Smooth muscle cell (in vitro differentiated cells): ENCODE data around the gene NDC1. TPM values are rescaled to one million over a fixed set of nuclear protein-coding genes. Genes with fewer than 3 reads are reported as not detected.
A peak's percentile ranks its signal among the peaks of the same experiment; 100 is the strongest.

Experiments used
- DNase-seq: peaks from one replicate; lab custom pipeline; 2025; ENCODE audit not compliant: unreplicated experiment; lab: John Stamatoyannopoulos, UW
- H2AFZ ChIP-seq: fragments of 200-600 bp; sonication (generic); 2 replicates; pipeline ENCODE4 v1.6.0; 2016; ENCODE audit warnings: antibody characterized with exemption, low read depth, mild to moderate bottlenecking
- H3F3A ChIP-seq: fragments of 200-600 bp; sonication (generic); 2 replicates; pipeline ENCODE4 v1.6.0; 2017; ENCODE audit warnings: antibody characterized with exemption, low read depth
- H3K27ac ChIP-seq: fragments of 200-600 bp; sonication (generic); 2 replicates; pipeline ENCODE4 v1.5.1; 2016; ENCODE audit warnings: low read depth, mild to moderate bottlenecking
- H3K27me3 ChIP-seq: fragments of 200-600 bp; sonication (generic); 2 replicates; pipeline ENCODE4 v1.6.1; 2016; ENCODE audit warnings: low read depth, mild to moderate bottlenecking
- H3K36me3 ChIP-seq: fragments of 200-600 bp; sonication (generic); 2 replicates; pipeline ENCODE4 v1.5.1; 2016; ENCODE audit warnings: low read depth
- H3K4me1 ChIP-seq: fragments of 200-600 bp; sonication (generic); 2 replicates; pipeline ENCODE4 v1.5.1; 2016; ENCODE audit warnings: low read depth
- H3K4me2 ChIP-seq: fragments of 200-600 bp; sonication (generic); 2 replicates; pipeline ENCODE4 v1.6.0; 2016; ENCODE audit warnings: mild to moderate bottlenecking
- H3K4me3 ChIP-seq: fragments of 200-600 bp; sonication (generic); 2 replicates; pipeline ENCODE4 v1.5.1; 2016; ENCODE audit warnings: mild to moderate bottlenecking
- H3K79me2 ChIP-seq: fragments of 200-600 bp; sonication (generic); 2 replicates; pipeline ENCODE4 v1.6.0; 2016; ENCODE audit warnings: low read depth, mild to moderate bottlenecking
- H3K9ac ChIP-seq: fragments of 200-600 bp; sonication (generic); 2 replicates; pipeline ENCODE4 v1.6.0; 2016; ENCODE audit warnings: low read depth
- H3K9me3 ChIP-seq: fragments of 200-600 bp; sonication (generic); replicated peaks from 2 replicates; pipeline ENCODE4 v1.5.1; 2016; ENCODE audit warnings: low read depth
- H4K20me1 ChIP-seq: fragments of 200-600 bp; sonication (generic); 2 replicates; pipeline ENCODE4 v1.6.0; 2016; ENCODE audit warnings: low read depth
- WGBS: methylation state at CpG from one replicate; pipeline ENCODE4 v1.1.7; 2016; ENCODE audit warnings: low lambda C conversion rate; 5-methylcytosine and 5-hydroxymethylcytosine counted together
- polyA plus RNA-seq: library from polyadenylated mRNA; unstranded; fragments of >200 nt; fragmentation: Nextera tagmentation; extraction: Ambion mirVana; gene quantifications from 2 replicates; pipeline ENCODE4 v1.2.1, GENCODE V29; 2016
- total RNA-seq: library from RNA; depleted of rRNA; stranded (reverse); fragments of >200 nt; gene quantifications from 2 replicates; pipeline ENCODE4 v1.2.3, GENCODE V29; 2014
- TF ChIP-seq, protein P1 (sequence below): fragments of 200-600 bp; sonication (generic); IDR thresholded peaks from 2 replicates; pipeline ENCODE4 v1.5.1; 2017; ENCODE audit warnings: borderline replicate concordance, mild to moderate bottlenecking, antibody characterized with exemption; ENCODE audit not compliant: insufficient read depth, poor library complexity, severe bottlenecking

Gene NDC1
- total and polyA plus RNA-seq, 2 experiments from 2014 or later, result 5.5 to 20.2 TPM

DNA sequence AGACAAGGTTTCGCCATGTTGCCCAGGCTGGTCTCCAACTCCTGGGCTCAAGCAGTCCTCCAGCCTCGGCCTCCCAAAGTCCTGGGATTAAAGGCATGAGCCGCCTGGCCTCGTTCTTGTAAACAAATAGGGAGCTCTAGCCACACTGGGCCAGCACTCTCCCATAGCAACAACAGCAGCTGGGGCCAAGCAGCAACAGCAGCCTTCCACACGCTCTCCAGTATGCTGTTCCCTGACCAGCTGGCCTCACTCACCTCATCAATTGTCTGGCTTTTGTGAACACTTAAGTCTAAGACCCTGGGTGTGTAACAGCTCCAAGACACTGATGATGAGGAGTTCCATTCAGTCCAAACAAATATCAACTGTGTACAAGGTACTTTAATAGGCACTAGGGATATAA lies 82.2 kb downstream of the NDC1 start:
- Histone ChIP-seq H3K79me2 (no peaks in the 10 kb centered on the region), H3K4me1 (no peaks in the 10 kb centered on the region), H3K9me3 (no peaks in the 10 kb centered on the region), H4K20me1 (no peaks in the 10 kb centered on the region), H3K4me2 (no peak overlapping the region), H3K9ac (no peak overlapping the region), H3F3A (no peaks in the 10 kb centered on the region), H3K36me3 (no peaks in the 10 kb centered on the region), H3K27ac (no peak overlapping the region), H2AFZ (no peak overlapping the region), H3K27me3 (no peaks in the 10 kb centered on the region), H3K4me3 (no peak overlapping the region)
- no peak for DNase-seq
- TF ChIP-seq, protein P1, sequence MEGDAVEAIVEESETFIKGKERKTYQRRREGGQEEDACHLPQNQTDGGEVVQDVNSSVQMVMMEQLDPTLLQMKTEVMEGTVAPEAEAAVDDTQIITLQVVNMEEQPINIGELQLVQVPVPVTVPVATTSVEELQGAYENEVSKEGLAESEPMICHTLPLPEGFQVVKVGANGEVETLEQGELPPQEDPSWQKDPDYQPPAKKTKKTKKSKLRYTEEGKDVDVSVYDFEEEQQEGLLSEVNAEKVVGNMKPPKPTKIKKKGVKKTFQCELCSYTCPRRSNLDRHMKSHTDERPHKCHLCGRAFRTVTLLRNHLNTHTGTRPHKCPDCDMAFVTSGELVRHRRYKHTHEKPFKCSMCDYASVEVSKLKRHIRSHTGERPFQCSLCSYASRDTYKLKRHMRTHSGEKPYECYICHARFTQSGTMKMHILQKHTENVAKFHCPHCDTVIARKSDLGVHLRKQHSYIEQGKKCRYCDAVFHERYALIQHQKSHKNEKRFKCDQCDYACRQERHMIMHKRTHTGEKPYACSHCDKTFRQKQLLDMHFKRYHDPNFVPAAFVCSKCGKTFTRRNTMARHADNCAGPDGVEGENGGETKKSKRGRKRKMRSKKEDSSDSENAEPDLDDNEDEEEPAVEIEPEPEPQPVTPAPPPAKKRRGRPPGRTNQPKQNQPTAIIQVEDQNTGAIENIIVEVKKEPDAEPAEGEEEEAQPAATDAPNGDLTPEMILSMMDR, result no peak
- WGBS, result 79% methylated on average over 5 of the region's 5 CpGs

GRCh38 chr1:53754484-53755312 lies 83.4 kb downstream of the NDC1 start:
- H3K36me3 ChIP-seq, result no peaks in the 10 kb centered on the region
- WGBS, result 54% methylated on average over 6 of the region's 6 CpGs
- no peak overlapping the region for H3K9ac ChIP-seq
- no peaks in the 10 kb centered on the region for H3K9me3 ChIP-seq
- no peaks in the 10 kb centered on the region for H4K20me1 ChIP-seq
- no peaks in the 10 kb centered on the region for H3K79me2 ChIP-seq
- no peak for DNase-seq
- no peaks in the 10 kb centered on the region for H3F3A ChIP-seq
- H3K4me3 ChIP-seq, result no peak overlapping the region
- no peaks in the 10 kb centered on the region for H3K4me1 ChIP-seq
- TF ChIP-seq, protein P1, result peak; percentile 71
- H3K27me3 ChIP-seq, result peaks cover 5% of the 10 kb centered on the region
- no peak overlapping the region for H3K27ac ChIP-seq
- no peak overlapping the region for H2AFZ ChIP-seq
- no peak overlapping the region for H3K4me2 ChIP-seq

DNA sequence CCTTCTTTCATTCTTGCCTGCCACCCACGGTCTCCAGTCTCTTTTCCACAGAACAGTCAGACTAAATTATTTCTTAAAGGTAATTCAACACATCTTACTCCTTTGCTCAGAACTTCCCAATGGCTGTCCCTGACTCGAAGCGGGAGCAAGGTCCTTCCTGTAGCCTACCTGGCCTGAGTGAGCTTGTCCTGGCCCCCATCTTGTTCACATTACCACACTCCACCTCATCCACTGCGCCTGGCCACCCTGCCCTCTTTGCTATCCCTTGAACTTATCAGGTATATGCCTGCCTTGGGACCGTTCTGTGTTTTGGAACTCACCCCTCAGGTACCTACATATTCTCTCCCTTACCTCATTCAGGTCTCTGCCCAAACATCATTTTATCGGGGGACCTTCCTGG lies 85.8 kb downstream of the NDC1 start:
- H3K27ac ChIP-seq, result no peak overlapping the region
- 94% methylated on average over 6 of the region's 6 CpGs for WGBS
- H3K4me3 ChIP-seq, result no peak overlapping the region
- H3F3A ChIP-seq, result no peaks in the 10 kb centered on the region
- H3K27me3 ChIP-seq, result peaks cover 11% of the 10 kb centered on the region
- DNase-seq, result no peak
- H3K4me2 ChIP-seq, result no peak overlapping the region
- no peaks in the 10 kb centered on the region for H3K4me1 ChIP-seq
- TF ChIP-seq, protein P1, result no peak
- no peaks in the 10 kb centered on the region for H3K9me3 ChIP-seq
- no peaks in the 10 kb centered on the region for H4K20me1 ChIP-seq
- no peaks in the 10 kb centered on the region for H3K36me3 ChIP-seq
- no peak overlapping the region for H2AFZ ChIP-seq
- no peak overlapping the region for H3K9ac ChIP-seq
- H3K79me2 ChIP-seq, result no peaks in the 10 kb centered on the region

DNA sequence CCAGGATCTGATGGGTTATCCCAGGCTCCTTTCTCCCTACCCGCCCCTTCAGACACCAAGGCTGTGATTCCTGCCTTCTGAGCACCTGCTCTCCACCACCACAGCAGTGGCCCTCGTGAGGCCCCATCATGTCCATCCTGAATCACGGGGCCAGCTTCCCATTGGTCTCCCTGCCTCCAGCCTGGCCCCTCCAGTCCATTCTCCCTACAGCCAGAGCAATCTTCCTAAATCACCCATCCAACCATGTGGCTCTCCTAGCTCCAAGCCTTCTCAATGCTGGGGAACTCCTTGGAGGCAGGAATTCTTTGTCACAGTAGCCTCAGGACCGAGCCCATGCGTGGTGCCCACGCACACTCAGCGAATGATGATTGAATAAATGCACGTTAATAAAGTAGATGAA lies 90.3 kb downstream of the NDC1 start:
- H3K4me1 ChIP-seq, result no peaks in the 10 kb centered on the region
- 92% methylated on average over 8 of the region's 8 CpGs for WGBS
- no peak overlapping the region for H3K9ac ChIP-seq
- H3K79me2 ChIP-seq, result no peaks in the 10 kb centered on the region
- no peak for DNase-seq
- peaks cover 11% of the 10 kb centered on the region for H3K27me3 ChIP-seq
- TF ChIP-seq, protein P1, result no peak
- H3K4me2 ChIP-seq, result no peak overlapping the region
- no peak overlapping the region for H2AFZ ChIP-seq
- H4K20me1 ChIP-seq, result no peaks in the 10 kb centered on the region
- no peak overlapping the region for H3K4me3 ChIP-seq
- no peak overlapping the region for H3K27ac ChIP-seq
- no peaks in the 10 kb centered on the region for H3K36me3 ChIP-seq
- no peaks in the 10 kb centered on the region for H3K9me3 ChIP-seq
- H3F3A ChIP-seq, result no peaks in the 10 kb centered on the region
